HG03095 (cell line): ENCODE results near the gene FECH.
"Not testable (repeated sequence)": the region's sequence is repeated elsewhere in the genome, so short reads cannot be mapped to it uniquely, and the experiment has no call there.

Experiments used
- ATAC-seq: cut with Tn5 transposase; IDR thresholded peaks from one replicate; pipeline ENCODE4 v1.9.1; 2021; ENCODE audit warnings: moderate library complexity; ENCODE audit not compliant: unreplicated experiment

FECH gene

DNA sequence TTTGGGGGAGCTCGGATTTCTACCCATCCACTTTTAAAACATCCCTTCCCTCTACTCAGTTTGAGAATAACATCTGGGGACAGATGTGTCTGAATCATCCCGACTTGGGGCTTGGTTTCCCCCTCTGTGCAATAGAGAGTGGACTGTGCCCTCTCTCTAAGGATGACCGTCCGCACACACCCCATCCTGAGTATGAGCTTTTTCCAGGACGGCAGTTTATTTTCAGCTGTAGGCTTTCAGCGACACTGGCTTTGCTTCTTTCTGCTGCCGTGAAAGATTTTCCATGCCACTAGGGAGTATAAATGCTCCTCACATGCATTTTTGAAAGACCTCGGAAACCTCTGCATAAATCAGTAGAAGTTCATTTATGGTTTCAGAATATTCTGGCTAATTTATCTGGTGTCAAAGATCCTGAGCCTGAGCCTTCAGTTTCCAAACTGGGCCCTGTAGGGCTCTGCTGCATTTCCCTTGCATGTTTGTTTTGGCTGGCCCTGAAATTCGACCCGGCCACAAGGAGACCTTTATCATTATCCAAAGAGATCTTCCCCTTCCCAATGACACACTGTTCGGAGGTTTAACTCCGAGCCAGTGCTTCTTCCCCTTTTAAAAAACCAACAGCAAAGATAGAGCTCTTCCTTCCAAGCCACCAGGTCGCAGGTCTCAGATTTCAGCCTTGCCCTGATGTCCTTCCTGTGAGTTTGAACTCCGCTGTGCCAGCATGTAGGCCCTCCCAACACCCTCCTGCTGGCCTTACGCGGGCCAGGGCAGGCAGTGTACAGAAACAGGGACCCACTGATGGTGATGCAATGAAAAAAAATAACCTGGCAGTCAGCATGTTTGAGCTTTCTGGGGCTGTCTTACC, 53.3 kb downstream of the FECH start:
- no peak for ATAC-seq

GRCh38 chr18:57529151-57529550, 57.4 kb downstream of the FECH start:
- no peak for ATAC-seq

DNA sequence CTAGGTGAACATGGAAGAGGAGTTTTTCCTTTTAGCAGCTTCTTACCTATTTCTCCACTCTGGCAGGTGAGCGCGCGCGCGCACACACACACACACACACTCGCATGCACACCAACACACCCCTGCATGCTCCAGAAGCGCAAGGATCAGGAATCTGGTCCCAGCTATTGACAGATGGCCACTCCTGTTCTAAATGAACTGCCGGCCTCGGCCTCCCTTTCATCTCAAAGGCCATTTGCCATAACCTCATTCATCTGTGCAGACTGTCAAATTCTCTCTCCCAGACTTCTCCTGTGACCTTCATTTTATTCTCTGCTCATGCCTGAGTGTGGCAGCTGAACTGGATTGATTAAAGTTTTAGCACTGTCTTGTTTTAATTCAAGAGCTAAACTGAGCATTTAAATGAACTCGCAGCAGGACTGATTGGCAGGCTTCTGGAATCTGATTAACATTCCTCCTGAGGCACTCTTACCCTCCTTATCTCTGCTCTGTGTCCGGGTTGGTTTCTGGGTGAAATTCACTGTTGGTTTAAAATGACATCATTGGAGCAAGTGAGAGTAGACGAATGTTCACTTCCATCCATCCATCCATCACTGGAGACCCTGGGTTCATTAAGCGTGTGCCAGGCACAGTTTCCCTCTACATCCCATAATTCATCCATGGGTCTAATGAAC, 58.8 kb downstream of the FECH start:
- no peak for ATAC-seq

DNA sequence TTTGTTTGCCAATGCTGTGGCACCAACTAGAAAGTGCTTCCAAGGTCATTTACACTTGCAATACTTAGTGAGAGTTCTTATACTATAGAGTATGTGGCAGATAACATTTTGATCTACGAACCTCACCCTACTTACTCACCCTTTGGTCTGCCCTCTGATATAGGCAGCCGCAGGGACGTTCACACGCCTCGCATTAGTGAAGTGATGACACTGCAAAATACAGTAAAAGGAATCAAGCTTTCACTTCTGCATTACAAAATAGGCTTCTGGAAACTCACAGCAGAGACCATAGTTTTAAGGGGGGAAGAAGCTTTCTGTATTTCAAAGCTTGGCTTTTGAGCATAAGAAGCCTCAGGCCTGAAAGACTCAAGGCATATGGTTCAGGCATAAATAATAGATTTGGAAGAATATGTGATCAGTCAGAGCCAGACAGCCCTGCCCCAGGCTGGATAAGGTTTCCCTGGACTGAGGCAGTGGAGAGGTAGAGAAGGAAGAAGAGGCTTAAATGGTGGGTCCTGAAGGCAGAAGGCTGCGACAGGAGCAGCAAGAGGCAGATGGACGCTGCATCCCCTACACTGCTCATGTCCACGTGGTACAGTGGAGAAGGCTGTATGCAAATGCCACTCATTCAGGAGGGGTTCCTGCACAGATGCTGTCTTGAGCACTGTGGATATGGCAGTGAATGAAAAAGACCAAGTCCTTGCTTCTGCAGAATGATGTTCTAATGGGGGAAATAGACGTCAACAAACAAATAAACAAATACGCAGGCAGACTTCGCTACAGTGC, 63.1 kb downstream of the FECH start:
- no peak for ATAC-seq

GRCh38 chr18:57522348-57522747, 64.2 kb downstream of the FECH start:
- not testable (repeated sequence) for ATAC-seq

DNA sequence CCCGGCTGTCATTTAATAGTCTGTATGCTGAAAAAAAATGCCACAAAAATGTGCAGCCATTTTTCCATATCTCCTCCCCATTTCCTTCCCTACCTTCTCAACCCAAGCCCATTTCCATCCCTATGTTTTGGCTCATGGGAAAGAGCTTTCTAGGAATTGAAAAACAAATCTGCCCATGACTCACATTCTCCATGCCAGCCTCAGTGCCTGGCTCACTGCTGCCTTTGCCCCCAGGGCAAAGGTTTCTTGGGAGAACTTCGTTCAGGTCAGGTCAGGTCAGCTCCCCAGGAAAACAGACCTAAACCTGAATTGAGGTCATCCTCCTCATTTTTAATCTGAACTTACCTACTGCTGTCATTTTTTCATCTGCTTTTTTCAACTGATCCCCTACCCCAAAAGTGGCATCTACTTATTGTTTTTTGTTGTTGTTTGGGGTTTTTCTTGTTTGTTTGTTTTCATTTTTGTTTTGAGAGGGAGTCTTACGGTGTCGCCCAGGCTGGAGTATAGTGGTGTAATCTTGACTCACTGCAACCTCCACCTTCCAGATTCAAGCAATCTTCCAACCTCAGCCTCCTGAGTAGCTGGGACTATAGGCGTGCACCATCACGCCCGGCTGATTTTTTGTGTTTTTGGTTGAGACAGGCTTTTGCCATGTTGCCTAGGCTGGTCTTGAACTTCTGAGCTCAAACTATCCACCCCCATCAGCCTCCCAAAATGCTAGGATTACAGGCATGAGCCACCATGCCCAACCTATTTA, 66.7 kb downstream of the FECH start:
- ATAC-seq = no peak

GRCh38 chr18:57518533-57518932, 68.0 kb downstream of the FECH start:
- no peak for ATAC-seq

- ATAC-seq = no peak
Observed at GRCh38 chr18:57516056-57516455, 70.4 kb downstream of the FECH start.

DNA sequence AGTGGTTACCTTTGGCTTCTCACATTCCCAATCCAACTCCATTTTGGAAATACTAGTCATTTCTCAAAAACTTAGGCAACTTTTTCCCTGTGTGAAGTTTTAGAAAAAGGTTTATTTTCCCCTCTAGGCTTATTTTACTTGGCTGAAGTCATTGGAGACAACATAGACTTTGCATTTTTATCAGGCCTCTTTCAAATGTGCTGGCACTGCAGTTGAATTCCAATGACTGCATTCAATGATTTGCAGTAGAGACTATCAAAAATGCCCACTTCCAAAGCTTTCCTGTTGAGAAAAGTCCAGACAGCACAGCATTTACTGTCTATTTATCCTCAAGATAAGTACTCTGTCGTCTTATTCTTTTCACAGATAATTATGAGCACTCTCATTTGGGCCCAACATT, 81.3 kb downstream of the FECH start:
- no peak for ATAC-seq

GRCh38 chr18:57502624-57503023, 83.9 kb downstream of the FECH start:
- ATAC-seq = no peak

DNA sequence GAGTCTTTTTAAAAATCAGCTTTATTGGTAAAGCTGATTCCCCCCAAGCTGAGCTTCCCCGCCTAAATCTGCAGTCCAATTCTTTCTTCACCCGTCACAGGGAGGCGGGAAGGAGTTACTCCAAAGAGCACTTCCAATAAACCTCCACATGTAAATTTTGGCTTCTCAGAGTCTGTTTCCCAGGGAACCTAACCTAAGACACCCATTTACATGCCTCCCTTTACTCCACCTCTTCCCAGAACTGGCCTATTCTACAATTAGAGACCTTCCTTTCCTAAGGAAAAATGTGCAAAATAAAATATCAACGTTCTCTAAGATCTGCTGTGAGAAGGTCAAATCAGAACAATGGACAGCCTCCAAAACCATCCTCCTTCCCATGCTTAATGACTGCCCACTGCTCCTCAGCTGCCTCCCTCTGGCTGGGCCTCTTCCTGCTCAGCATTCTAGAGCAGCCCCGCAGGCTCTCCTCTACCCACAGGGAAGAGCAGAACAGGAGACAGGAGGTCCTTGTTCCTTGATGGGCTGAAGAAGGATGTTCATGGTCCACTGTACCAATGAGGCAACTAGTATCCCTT, 87.7 kb downstream of the FECH start:
- ATAC-seq = no peak
